ENCODE results near the gene SAAL1. TPM values are rescaled to one million over a fixed set of nuclear protein-coding genes. Genes with fewer than 3 reads are reported as not detected.

Gene SAAL1
- polyA plus RNA-seq, 1 donor (not counting 4 experiments of a cell fraction or from before 2014, with no cell fraction given) = 28.3 TPM

DNA sequence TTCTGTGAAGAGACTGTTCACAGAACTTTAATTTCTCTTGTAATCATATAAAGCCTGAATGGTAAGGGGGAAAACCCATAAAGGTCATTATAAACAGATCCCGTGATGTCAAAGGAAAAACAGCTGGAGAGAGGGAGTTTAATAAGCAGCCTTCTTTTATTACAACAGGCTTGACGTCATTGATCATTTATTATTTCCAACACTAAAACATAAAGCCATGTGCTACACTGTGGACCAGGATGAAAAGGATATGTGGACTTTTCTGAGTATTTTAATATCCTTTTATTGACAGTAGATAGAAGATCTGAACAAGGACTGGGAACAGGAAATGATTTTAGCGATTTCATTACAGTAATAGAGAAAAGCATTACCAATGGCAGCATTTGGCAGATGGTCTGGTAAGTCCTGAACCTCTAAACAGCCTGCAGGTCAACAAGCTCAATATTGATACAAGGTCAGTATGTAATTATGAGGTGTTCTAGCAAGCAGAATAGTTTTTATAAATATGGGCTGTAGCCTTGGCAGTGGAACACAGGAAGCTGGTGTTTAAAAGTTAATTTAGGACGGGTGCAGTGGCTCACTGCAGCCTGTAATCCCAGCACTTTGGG is 34.7 kb downstream of the SAAL1 start:
- no peak overlapping the region for H3K4me2 ChIP-seq (ENCODE audit: control insufficient read depth, extremely low read depth, insufficient read depth, low read depth, low read length)
- no peak for DNase-seq (ENCODE audit: low read depth, low spot score)
- TF ChIP-seq, protein P1, sequence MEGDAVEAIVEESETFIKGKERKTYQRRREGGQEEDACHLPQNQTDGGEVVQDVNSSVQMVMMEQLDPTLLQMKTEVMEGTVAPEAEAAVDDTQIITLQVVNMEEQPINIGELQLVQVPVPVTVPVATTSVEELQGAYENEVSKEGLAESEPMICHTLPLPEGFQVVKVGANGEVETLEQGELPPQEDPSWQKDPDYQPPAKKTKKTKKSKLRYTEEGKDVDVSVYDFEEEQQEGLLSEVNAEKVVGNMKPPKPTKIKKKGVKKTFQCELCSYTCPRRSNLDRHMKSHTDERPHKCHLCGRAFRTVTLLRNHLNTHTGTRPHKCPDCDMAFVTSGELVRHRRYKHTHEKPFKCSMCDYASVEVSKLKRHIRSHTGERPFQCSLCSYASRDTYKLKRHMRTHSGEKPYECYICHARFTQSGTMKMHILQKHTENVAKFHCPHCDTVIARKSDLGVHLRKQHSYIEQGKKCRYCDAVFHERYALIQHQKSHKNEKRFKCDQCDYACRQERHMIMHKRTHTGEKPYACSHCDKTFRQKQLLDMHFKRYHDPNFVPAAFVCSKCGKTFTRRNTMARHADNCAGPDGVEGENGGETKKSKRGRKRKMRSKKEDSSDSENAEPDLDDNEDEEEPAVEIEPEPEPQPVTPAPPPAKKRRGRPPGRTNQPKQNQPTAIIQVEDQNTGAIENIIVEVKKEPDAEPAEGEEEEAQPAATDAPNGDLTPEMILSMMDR (optimal IDR thresholded peaks at IDR 0.05 in 1 of 3, IDR thresholded peaks at IDR 0.05 in 1 of 3, conservative IDR thresholded peaks at IDR 0.05 in 1 of 3; ENCODE audit: extremely low read depth in 1 of 3, insufficient read depth in 2 of 3, low read length in 3 of 3) = no peak
- no peak overlapping the region for H3K27ac ChIP-seq (ENCODE audit: control insufficient read depth, insufficient read depth, low read length)
- no peak overlapping the region for H2AFZ ChIP-seq (ENCODE audit: control insufficient read depth, low read length)
- no peak overlapping the region for H3K4me3 ChIP-seq (ENCODE audit: control insufficient read depth in 2 of 3, extremely low read depth in 1 of 3, insufficient read depth in 2 of 3, low read depth in 1 of 3, low read length in 3 of 3)
- no peak for FAIRE-seq
- no peaks in the 10 kb centered on the region for H3K9me1 ChIP-seq (ENCODE audit: control insufficient read depth, extremely low read depth, insufficient read depth, low read length)
- H3K36me3 ChIP-seq (ENCODE audit: control insufficient read depth in 2 of 2, extremely low read depth in 1 of 2, insufficient read depth in 2 of 2, low read length in 2 of 2) = no peaks in the 10 kb centered on the region
- H4K20me1 ChIP-seq (ENCODE audit: control insufficient read depth, extremely low read depth, insufficient read depth, low read length) = no peaks in the 10 kb centered on the region
- no peaks in the 10 kb centered on the region for H3K4me1 ChIP-seq (ENCODE audit: control insufficient read depth, extremely low read depth, insufficient read depth, low read length)
- no peaks in the 10 kb centered on the region for H3K9me3 ChIP-seq (ENCODE audit: control insufficient read depth, low read depth, low read length)
- H3K9ac ChIP-seq (ENCODE audit: control insufficient read depth, extremely low read depth, insufficient read depth, low read length) = no peak overlapping the region
- H3K27me3 ChIP-seq (ENCODE audit: control insufficient read depth, extremely low read depth, insufficient read depth, low read length) = no peaks in the 10 kb centered on the region
- dilution Hi-C loops (cut with MboI; ENCODE audit: extremely low pct_ligation_motif_present, low sequenced_read_pairs) = no loop called here
- H3K79me2 ChIP-seq (ENCODE audit: control insufficient read depth, insufficient read depth, low read length) = no peaks in the 10 kb centered on the region

DNA sequence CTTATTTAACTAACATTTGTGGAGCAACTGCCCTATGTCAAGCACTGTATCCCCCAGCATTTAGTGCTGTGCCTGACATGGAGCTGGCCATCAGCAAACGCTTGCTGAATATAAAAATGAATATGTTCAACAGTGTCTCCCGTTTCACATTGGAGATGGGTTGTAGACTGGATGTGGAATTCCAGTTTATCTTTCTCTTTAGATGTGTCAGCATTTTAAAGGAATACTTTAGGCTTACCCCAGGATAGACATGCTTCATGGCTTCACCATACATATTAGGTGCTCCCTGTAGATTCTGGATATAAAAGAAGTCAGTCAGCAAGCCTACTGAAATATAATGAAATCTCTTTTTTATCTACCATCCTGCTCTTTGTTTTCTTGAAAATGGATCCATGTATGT is 38.5 kb downstream of the SAAL1 start:
- DNase-seq (ENCODE audit: low read depth, low spot score) (no peak), FAIRE-seq (no peak)
- Histone ChIP-seq H3K27me3 (ENCODE audit: control insufficient read depth, extremely low read depth, insufficient read depth, low read length) (no peaks in the 10 kb centered on the region), H4K20me1 (ENCODE audit: control insufficient read depth, extremely low read depth, insufficient read depth, low read length) (no peaks in the 10 kb centered on the region), H3K27ac (ENCODE audit: control insufficient read depth, insufficient read depth, low read length) (no peak overlapping the region), H3K4me3 (ENCODE audit: control insufficient read depth in 2 of 3, extremely low read depth in 1 of 3, insufficient read depth in 2 of 3, low read depth in 1 of 3, low read length in 3 of 3) (no peak overlapping the region), H3K36me3 (ENCODE audit: control insufficient read depth in 2 of 2, extremely low read depth in 1 of 2, insufficient read depth in 2 of 2, low read length in 2 of 2) (no peaks in the 10 kb centered on the region), H3K79me2 (ENCODE audit: control insufficient read depth, insufficient read depth, low read length) (no peaks in the 10 kb centered on the region), H3K4me2 (ENCODE audit: control insufficient read depth, extremely low read depth, insufficient read depth, low read depth, low read length) (no peak overlapping the region), H3K9me3 (ENCODE audit: control insufficient read depth, low read depth, low read length) (no peaks in the 10 kb centered on the region), H3K9ac (ENCODE audit: control insufficient read depth, extremely low read depth, insufficient read depth, low read length) (no peak overlapping the region), H3K4me1 (ENCODE audit: control insufficient read depth, extremely low read depth, insufficient read depth, low read length) (no peaks in the 10 kb centered on the region), H3K9me1 (ENCODE audit: control insufficient read depth, extremely low read depth, insufficient read depth, low read length) (no peaks in the 10 kb centered on the region), H2AFZ (ENCODE audit: control insufficient read depth, low read length) (no peak overlapping the region)
- dilution Hi-C loops (cut with MboI; ENCODE audit: extremely low pct_ligation_motif_present, low sequenced_read_pairs) = no loop called here
- no peak for TF ChIP-seq EZH2 (IDR thresholded peaks at IDR 0.05; ENCODE audit: low read length)
- TF ChIP-seq, protein P1 (optimal IDR thresholded peaks at IDR 0.05 in 1 of 3, IDR thresholded peaks at IDR 0.05 in 1 of 3, conservative IDR thresholded peaks at IDR 0.05 in 1 of 3; ENCODE audit: extremely low read depth in 1 of 3, insufficient read depth in 2 of 3, low read length in 3 of 3) = no peak

Measured in keratinocyte (primary cell).